ENCODE results near the gene TMPRSS15. TPM values are rescaled to one million over a fixed set of nuclear protein-coding genes. Genes with fewer than 3 reads are reported as not detected.

TMPRSS15 gene
- total RNA-seq, result not detected

- Mint-ChIP-seq H3K27me3 (ENCODE audit: low read depth) (no peaks in the 10 kb centered on the region), H3K9me3 (no peaks in the 10 kb centered on the region), H3K27ac (no peak within 1 kb of the TSS), H3K36me3 (ENCODE audit: insufficient read depth in 2 of 2) (no peaks in the 10 kb centered on the region), H3K4me1 (ENCODE audit: low read depth) (no peaks in the 10 kb centered on the region), H3K4me3 (no peak within 1 kb of the TSS)
- no peak for DNase-seq
- no peak for ATAC-seq (replicated peaks in 1 of 2)
Observed at GRCh38 chr21:18403735-18404450, at the start of gene TMPRSS15. TMPRSS15 (minus strand) TSS chr21:18403785; CDS start chr21:18403622, 163 bp downstream.

DNA sequence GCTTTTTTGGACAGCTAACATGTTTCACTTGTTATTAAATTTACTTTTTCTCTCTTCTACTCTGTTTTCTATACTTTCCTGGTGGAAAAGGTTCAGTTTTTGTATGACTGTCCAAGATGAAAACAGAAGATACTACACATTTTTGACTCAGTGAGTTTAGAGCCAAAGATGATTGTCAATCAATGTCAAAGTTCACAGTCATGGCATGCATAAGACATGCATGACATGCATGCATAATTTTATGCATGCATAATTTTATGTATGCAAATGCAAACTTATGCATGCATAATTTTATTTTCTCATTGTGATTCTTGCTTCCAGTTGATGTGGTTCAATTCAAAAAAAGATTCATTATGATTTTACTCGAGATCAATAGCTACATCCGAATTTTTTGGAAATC is 48.1 kb upstream of the TMPRSS15 start:
- H3K27me3 Mint-ChIP-seq (ENCODE audit: low read depth), result no peaks in the 10 kb centered on the region
- H3K36me3 Mint-ChIP-seq (ENCODE audit: insufficient read depth in 2 of 2), result no peaks in the 10 kb centered on the region
- peaks cover 2 to 4% of the 10 kb centered on the region in 2 donors for H3K9me3 Mint-ChIP-seq
- no peaks in the 10 kb centered on the region for H3K4me1 Mint-ChIP-seq (ENCODE audit: low read depth)
- no peak overlapping the region for H3K27ac Mint-ChIP-seq
- no peak overlapping the region for H3K4me3 Mint-ChIP-seq
- ATAC-seq (replicated peaks in 1 of 2) (no peak), DNase-seq (no peak)

- Mint-ChIP-seq H3K4me1 (ENCODE audit: low read depth) (no peaks in the 10 kb centered on the region), H3K36me3 (ENCODE audit: insufficient read depth in 2 of 2) (no peaks in the 10 kb centered on the region), H3K9me3 (peaks cover 5 to 8% of the 10 kb centered on the region in 2 donors), H3K27me3 (ENCODE audit: low read depth) (no peaks in the 10 kb centered on the region), H3K27ac (no peak overlapping the region), H3K4me3 (no peak overlapping the region)
- DNase-seq (no peak), ATAC-seq (replicated peaks in 1 of 2) (no peak)
Observed at GRCh38 chr21:18449605-18450550, 46.3 kb upstream of the TMPRSS15 start.

GRCh38 chr21:18443701-18444100 is 40.1 kb upstream of the TMPRSS15 start:
- no peak for ATAC-seq (replicated peaks in 1 of 2)

DNA sequence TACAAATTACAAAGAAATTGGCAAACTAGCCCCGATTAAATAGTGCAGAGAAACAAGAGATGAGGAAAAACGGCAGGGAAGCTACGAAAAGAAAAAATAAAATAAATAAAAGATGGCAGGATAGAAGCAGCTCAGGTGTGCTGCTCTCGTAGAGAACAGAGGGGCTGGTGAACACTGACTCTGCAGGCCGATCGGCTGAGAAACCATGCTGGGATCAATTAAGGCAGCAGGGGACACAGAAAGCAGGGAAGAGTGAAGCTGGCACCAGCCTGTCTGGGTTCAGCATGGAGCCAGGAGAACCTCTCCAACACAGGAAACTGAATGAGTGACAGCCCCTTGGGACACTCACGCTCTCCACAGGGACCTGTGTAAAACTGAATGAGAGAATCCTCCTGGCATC is 39.5 kb upstream of the TMPRSS15 start:
- H3K9me3 Mint-ChIP-seq, result peaks cover 7% of the 10 kb centered on the region in 2 donors
- H3K27me3 Mint-ChIP-seq (ENCODE audit: low read depth), result no peaks in the 10 kb centered on the region
- H3K4me3 Mint-ChIP-seq, result no peak overlapping the region
- no peaks in the 10 kb centered on the region for H3K4me1 Mint-ChIP-seq (ENCODE audit: low read depth)
- no peak overlapping the region for H3K27ac Mint-ChIP-seq
- H3K36me3 Mint-ChIP-seq (ENCODE audit: insufficient read depth in 2 of 2), result no peaks in the 10 kb centered on the region
- ATAC-seq (replicated peaks in 1 of 2) (no peak), DNase-seq (no peak)

More at GRCh38 chr21:18443701-18444100, 40.1 kb upstream of the TMPRSS15 start:
- Mint-ChIP-seq H3K9me3 (peaks cover 7% of the 10 kb centered on the region in 2 donors), H3K27ac (no peak overlapping the region), H3K4me1 (ENCODE audit: low read depth) (no peaks in the 10 kb centered on the region), H3K4me3 (no peak overlapping the region), H3K36me3 (ENCODE audit: insufficient read depth in 2 of 2) (no peaks in the 10 kb centered on the region), H3K27me3 (ENCODE audit: low read depth) (no peaks in the 10 kb centered on the region)
- DNase-seq, result no peak

- Mint-ChIP-seq H3K4me3 (no peak overlapping the region), H3K36me3 (ENCODE audit: insufficient read depth in 2 of 2) (no peaks in the 10 kb centered on the region), H3K27ac (no peak overlapping the region), H3K9me3 (no peaks in the 10 kb centered on the region), H3K27me3 (ENCODE audit: low read depth) (no peaks in the 10 kb centered on the region), H3K4me1 (ENCODE audit: low read depth) (no peaks in the 10 kb centered on the region)
- ATAC-seq (replicated peaks in 1 of 2) (no peak), DNase-seq (no peak)
Observed at GRCh38 chr21:18430341-18430740, 26.8 kb upstream of the TMPRSS15 start.

DNA sequence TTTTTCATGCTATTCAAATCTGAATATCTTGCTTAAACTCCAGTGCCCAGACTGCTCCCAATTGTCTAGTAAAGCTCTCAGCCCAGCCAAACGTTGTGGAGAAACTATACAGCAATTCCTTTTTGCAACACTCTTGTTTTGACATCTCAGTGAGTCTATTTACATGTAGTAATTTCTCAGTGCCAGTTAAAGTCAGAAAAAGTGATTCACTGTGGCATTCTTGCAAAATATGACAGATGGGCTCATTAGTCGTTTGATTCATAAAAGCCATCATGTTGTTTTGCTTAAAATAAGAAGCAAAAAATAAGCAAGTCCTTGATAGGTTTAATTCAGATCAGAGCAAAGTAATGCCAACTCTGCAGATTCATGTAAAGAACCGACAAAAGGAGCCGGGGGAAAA is 20.7 kb upstream of the TMPRSS15 start:
- ATAC-seq (replicated peaks in 1 of 2) (no peak), DNase-seq (no peak)
- Mint-ChIP-seq H3K4me1 (ENCODE audit: low read depth) (no peaks in the 10 kb centered on the region), H3K27ac (no peak overlapping the region), H3K4me3 (no peak overlapping the region), H3K9me3 (peaks cover 2 to 3% of the 10 kb centered on the region in 2 donors), H3K27me3 (ENCODE audit: low read depth) (no peaks in the 10 kb centered on the region), H3K36me3 (ENCODE audit: insufficient read depth in 2 of 2) (no peaks in the 10 kb centered on the region)

DNA sequence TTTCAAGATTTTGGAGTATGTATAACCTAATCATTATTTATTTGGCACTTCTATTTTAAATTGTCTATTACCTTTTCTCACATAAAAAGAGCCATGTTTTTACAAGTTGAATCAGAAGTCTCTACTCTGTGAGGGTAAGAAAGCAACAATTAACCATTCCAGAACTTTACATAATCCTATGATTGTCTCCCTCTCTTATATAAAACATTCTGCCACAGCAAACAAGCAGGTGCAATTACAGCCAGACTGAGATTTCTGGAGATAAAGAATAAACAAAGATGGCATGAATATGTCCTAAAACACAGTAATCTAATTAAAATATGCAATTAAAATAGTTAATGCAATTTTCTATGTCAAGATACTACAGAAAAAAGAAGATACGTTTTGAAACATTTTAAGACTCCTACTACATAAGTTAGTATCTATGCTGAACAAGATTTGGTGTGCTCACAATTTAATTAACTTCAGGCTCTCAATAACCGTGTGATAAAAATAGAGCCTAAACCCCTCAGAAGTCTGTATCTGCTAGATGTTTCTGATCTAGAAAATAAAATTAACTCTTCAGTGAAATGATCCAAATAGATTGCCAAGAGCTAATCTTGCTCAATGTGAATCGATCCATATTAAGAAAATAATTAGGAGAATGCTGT is 13.7 kb upstream of the TMPRSS15 start:
- Mint-ChIP-seq H3K36me3 (ENCODE audit: insufficient read depth in 2 of 2) (no peaks in the 10 kb centered on the region), H3K27me3 (ENCODE audit: low read depth) (no peaks in the 10 kb centered on the region), H3K4me1 (ENCODE audit: low read depth) (no peaks in the 10 kb centered on the region), H3K27ac (no peak overlapping the region), H3K9me3 (peaks cover 2% of the 10 kb centered on the region in 2 donors), H3K4me3 (no peak overlapping the region)
- DNase-seq (no peak), ATAC-seq (replicated peaks in 1 of 2) (no peak)

GRCh38 chr21:18411565-18411964 is 8.0 kb upstream of the TMPRSS15 start:
- no peak overlapping the region for H3K27ac Mint-ChIP-seq
- H3K4me1 Mint-ChIP-seq (ENCODE audit: low read depth), result no peaks in the 10 kb centered on the region
- H3K4me3 Mint-ChIP-seq, result no peak overlapping the region
- H3K9me3 Mint-ChIP-seq, result peaks cover 2 to 3% of the 10 kb centered on the region in 2 donors
- no peaks in the 10 kb centered on the region for H3K27me3 Mint-ChIP-seq (ENCODE audit: low read depth)
- H3K36me3 Mint-ChIP-seq (ENCODE audit: insufficient read depth in 2 of 2), result no peaks in the 10 kb centered on the region
- ATAC-seq (replicated peaks in 1 of 2), result no peak
- DNase-seq, result no peak

DNA sequence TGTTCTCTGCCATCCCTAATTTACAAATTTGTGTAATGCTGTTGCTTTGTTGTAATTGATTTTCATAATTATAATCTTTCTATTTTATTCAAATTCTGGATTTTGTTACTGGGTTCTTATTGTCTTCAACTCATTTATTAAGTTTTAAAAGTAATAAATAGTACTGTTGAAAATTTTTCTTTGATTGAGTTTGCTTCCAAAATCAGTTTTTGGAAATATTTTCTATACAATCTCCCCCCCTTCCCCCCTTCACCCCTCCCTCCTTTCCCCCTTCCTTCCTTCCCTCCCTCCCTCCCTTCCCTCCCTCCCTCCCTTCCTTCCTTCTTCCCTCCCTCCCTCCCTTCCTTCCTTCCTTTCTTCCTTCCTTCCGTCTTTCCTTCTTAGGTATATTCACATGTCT is 6.0 kb upstream of the TMPRSS15 start:
- no peak for DNase-seq
- Mint-ChIP-seq H3K36me3 (ENCODE audit: insufficient read depth in 2 of 2) (no peaks in the 10 kb centered on the region), H3K9me3 (peaks cover 2 to 3% of the 10 kb centered on the region in 2 donors), H3K27ac (no peak overlapping the region), H3K27me3 (ENCODE audit: low read depth) (no peaks in the 10 kb centered on the region), H3K4me3 (no peak overlapping the region), H3K4me1 (ENCODE audit: low read depth) (no peaks in the 10 kb centered on the region)
- no peak for ATAC-seq (replicated peaks in 1 of 2)

DNA sequence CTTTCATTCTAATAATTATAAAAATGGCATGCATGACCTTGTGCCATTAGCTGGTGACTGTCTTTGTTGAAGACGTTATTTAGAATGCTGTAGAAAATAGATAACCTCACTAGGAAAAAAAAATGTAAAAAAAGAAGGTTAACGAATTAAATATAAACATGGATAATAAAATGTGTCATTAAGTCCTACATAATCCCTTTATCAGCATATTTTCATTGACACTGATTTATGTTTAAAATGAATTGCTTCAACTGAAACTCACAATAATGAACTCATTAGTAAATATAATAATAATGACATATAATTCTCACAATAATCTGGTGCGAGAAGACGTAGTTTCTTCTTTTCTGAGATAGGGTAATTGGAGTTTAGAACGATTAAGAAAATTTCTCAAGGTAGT is 4.7 kb downstream of the TMPRSS15 start:
- no peaks in the 10 kb centered on the region for H3K36me3 Mint-ChIP-seq (ENCODE audit: insufficient read depth in 2 of 2)
- no peak for ATAC-seq (replicated peaks in 1 of 2)
- H3K4me1 Mint-ChIP-seq (ENCODE audit: low read depth), result no peaks in the 10 kb centered on the region

DNA sequence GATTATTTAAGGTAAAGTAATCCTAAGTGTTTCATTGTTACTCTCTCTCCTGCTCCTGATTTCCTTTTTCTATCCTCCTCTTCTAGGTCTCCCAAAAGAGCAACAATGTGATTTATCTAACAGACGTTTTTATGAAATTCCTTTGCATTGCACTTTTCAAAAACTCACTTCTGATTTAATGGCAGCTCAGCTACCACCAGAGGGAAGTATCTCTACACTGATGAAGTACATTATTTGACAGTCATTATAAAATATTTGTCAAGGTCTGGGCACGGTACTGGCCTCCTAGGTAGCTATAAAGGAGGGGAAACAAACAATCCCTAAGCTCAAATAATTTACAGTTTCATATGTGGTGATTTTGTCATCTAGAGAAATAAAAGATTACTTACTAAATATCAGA is 15.6 kb downstream of the TMPRSS15 start:
- no peak overlapping the region for H3K27ac Mint-ChIP-seq
- no peaks in the 10 kb centered on the region for H3K4me1 Mint-ChIP-seq (ENCODE audit: low read depth)
- no peak overlapping the region for H3K4me3 Mint-ChIP-seq
- no peak for ATAC-seq (replicated peaks in 1 of 2)
- peaks cover 1 to 5% of the 10 kb centered on the region in 2 donors for H3K9me3 Mint-ChIP-seq
- H3K27me3 Mint-ChIP-seq (ENCODE audit: low read depth), result no peaks in the 10 kb centered on the region
- peaks cover 0 to 2% of the 10 kb centered on the region in 2 donors for H3K36me3 Mint-ChIP-seq (ENCODE audit: insufficient read depth in 2 of 2)
- no peak for DNase-seq

More for the DNA sequence above, 4.7 kb downstream of the TMPRSS15 start:
- Mint-ChIP-seq H3K4me3 (no peak overlapping the region), H3K9me3 (peaks cover 1 to 2% of the 10 kb centered on the region in 2 donors), H3K27ac (no peak overlapping the region), H3K27me3 (ENCODE audit: low read depth) (no peaks in the 10 kb centered on the region)
- DNase-seq, result no peak

DNA sequence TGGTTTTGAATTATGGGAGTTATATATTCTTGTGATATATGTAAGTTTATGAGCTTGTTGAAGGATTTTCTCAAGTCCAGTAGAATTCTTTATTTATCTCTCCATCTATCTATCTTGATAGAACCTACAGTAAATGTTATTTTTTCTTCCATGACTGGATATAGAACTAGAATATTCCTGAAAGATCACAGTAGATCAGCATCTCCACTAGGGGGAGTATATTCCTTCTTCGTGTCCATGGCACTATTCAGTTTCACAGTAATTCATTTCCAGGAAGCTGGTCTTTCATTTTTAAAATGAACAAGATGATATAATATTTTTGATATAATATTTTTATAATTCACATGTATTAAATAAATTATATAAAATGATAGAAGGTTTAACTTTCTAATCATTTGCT is 18.8 kb downstream of the TMPRSS15 start:
- no peaks in the 10 kb centered on the region for H3K9me3 Mint-ChIP-seq
- DNase-seq, result no peak
- no peaks in the 10 kb centered on the region for H3K36me3 Mint-ChIP-seq (ENCODE audit: insufficient read depth in 2 of 2)
- H3K27ac Mint-ChIP-seq, result no peak overlapping the region
- H3K4me1 Mint-ChIP-seq (ENCODE audit: low read depth), result no peaks in the 10 kb centered on the region
- H3K4me3 Mint-ChIP-seq, result no peak overlapping the region
- no peaks in the 10 kb centered on the region for H3K27me3 Mint-ChIP-seq (ENCODE audit: low read depth)
- no peak for ATAC-seq (replicated peaks in 1 of 2)

Data from activated T-cell treated with anti-CD3 and anti-CD28 coated beads, Interleukin-2, amount 50 U/mL, for 72 hours (primary cell).